Upper lobe of left lung (tissue), 6 donors: Measurements from ENCODE around the gene CLEC16A. TPM values are rescaled to one million over a fixed set of nuclear protein-coding genes. Genes with fewer than 3 reads are reported as not detected.

Experiments used
- ATAC-seq, 2 donors: fragments of 200-7000 bp; cut with Tn5 transposase; one replicate each; pipeline ENCODE4 v1.9.1; 2022; ENCODE audit warnings: mild to moderate bottlenecking in 2 of 2, moderate library complexity in 2 of 2; ENCODE audit not compliant: low FRiP score in 2 of 2
- DNase-seq, 2 donors: peaks; one replicate each; pipeline ENCODE4 v3.0.0-alpha.2; 2019 to 2020
- H3K27ac ChIP-seq, 4 donors: fragments of 200-600 bp; sonication (generic); one replicate each; pipeline ENCODE4 v1.5.1; 2016 to 2019
- H3K27me3 ChIP-seq, 4 donors: fragments of 200-600 bp; sonication (generic); one replicate each; pipeline ENCODE4 v1.5.1; 2017 to 2019
- H3K36me3 ChIP-seq, 4 donors: fragments of 200-600 bp; sonication (generic); one replicate each; pipeline ENCODE4 v1.5.1; 2016 to 2019
- H3K4me1 ChIP-seq, 4 donors: fragments of 200-600 bp; sonication (generic); one replicate each; pipeline ENCODE4 v1.5.1; 2018 to 2019
- H3K4me3 ChIP-seq, 4 donors: fragments of 200-600 bp; sonication (generic); one replicate each; pipeline ENCODE4 v1.5.1; 2017 to 2019; ENCODE audit warnings: mild to moderate bottlenecking in 2 of 4, moderate library complexity in 1 of 4
- H3K9me3 ChIP-seq, 4 donors: fragments of 200-600 bp; sonication (generic); one replicate each; pipeline ENCODE4 v1.5.1; 2018 to 2019
- CTCF ChIP-seq, 6 experiments: fragments of 450-650 bp in 4 of 6; fragments of 200-600 bp in 2 of 6; sonication (generic) in 2 of 6; IDR thresholded peaks; one replicate each; pipeline ENCODE4 v1.5.1; 2016 to 2019; ENCODE audit warnings: antibody characterized with exemption in 6 of 6
- EP300 ChIP-seq, 4 donors: sonication (generic); formaldehyde crosslinking; IDR thresholded peaks; one replicate each; pipeline ENCODE4 v1.5.1; 2017; ENCODE audit warnings: antibody characterized with exemption in 4 of 4, control low read depth in 2 of 4
- POLR2A ChIP-seq, 4 donors: fragments of 450-650 bp; IDR thresholded peaks; one replicate each; pipeline ENCODE4 v1.5.1; 2016 to 2017; ENCODE audit warnings: antibody characterized with exemption in 4 of 4, mild to moderate bottlenecking in 2 of 4
- POLR2AphosphoS5 ChIP-seq, 2 donors: sonication (generic); formaldehyde crosslinking; IDR thresholded peaks; one replicate each; pipeline ENCODE4 v1.5.1; 2017; ENCODE audit warnings: antibody characterized with exemption in 2 of 2
- WGBS, 2 donors: methylation state at CpG; one replicate each; pipeline ENCODE4 v1.1.5; 2017 to 2018; 5-methylcytosine and 5-hydroxymethylcytosine counted together
- total RNA-seq, 6 donors: library from RNA; depleted of rRNA in 4 of 6; stranded (reverse); fragments of >200 nt in 4 of 6; gene quantifications; one replicate each; pipeline versions ENCODE4 v1.1.0 to v1.2.1, GENCODE V29; 2016 to 2021
- donor health status: DM: no; HTN: no; CAD: no; lungs with moderate emphysema.
- donor health status: DM: no; HTN: yes; CAD: no; lungs with severe emphysema.

Gene CLEC16A
- total RNA-seq, 6 donors from 2014 or later: 33.3 to 85.9 (median 46.4) TPM

GRCh38 chr16:11129378-11129781 lies 185.0 kb downstream of the CLEC16A start:
- no peak for TF ChIP-seq EP300 (IDR thresholded peaks at IDR 0.05)
- no peak for TF ChIP-seq CTCF (IDR thresholded peaks at IDR 0.05)
- no peak for TF ChIP-seq POLR2AphosphoS5 (IDR thresholded peaks at IDR 0.05)
- no peak for TF ChIP-seq POLR2A (IDR thresholded peaks at IDR 0.05)
- no peak for ATAC-seq
- Histone ChIP-seq H3K27me3 (no peaks in the 10 kb centered on the region), H3K27ac (peak overlapping the region in 1 of 4 donors; percentile 65), H3K4me3 (no peak overlapping the region), H3K4me1 (peaks cover 34 to 40% (median 36%) of the 10 kb centered on the region in 4 donors), H3K36me3 (peaks cover 6 to 26% (median 19%) of the 10 kb centered on the region in 4 donors), H3K9me3 (no peaks in the 10 kb centered on the region)
- WGBS, 2 donors: 69 to 89% methylated on average over 4 of the region's 4 CpGs
- no peak for DNase-seq

- DNase-seq (no peak), ATAC-seq (no peak)
- peaks cover under 1 to 12% (median 6%) of the 10 kb centered on the region in 4 donors for H3K36me3 ChIP-seq
- 86 to 92% methylated on average over 4 to 6 of the region's 8 CpGs for WGBS, 2 donors
- TF ChIP-seq EP300 (IDR thresholded peaks at IDR 0.05): no peak
- TF ChIP-seq POLR2AphosphoS5 (IDR thresholded peaks at IDR 0.05): no peak
- no peak for TF ChIP-seq POLR2A (IDR thresholded peaks at IDR 0.05)
- no peak for TF ChIP-seq CTCF (IDR thresholded peaks at IDR 0.05)
- H3K27me3 ChIP-seq: no peaks in the 10 kb centered on the region
- H3K9me3 ChIP-seq: no peaks in the 10 kb centered on the region
- H3K4me1 ChIP-seq: peaks cover 38 to 54% (median 50%) of the 10 kb centered on the region in 4 donors
- no peak overlapping the region for H3K4me3 ChIP-seq
- H3K27ac ChIP-seq: peak overlapping the region in 2 of 4 donors; percentile 23 to 58
Observed at GRCh38 chr16:11130978-11131665, 186.8 kb downstream of the CLEC16A start.

- Histone ChIP-seq H3K36me3 (peaks cover 0 to 6% (median 3%) of the 10 kb centered on the region in 4 donors), H3K4me3 (no peak overlapping the region), H3K4me1 (peaks cover 35 to 59% (median 50%) of the 10 kb centered on the region in 4 donors), H3K27me3 (no peaks in the 10 kb centered on the region), H3K9me3 (no peaks in the 10 kb centered on the region), H3K27ac (peak overlapping the region in 2 of 4 donors; percentile 23 to 58)
- no peak for DNase-seq
- no peak for ATAC-seq
- TF ChIP-seq POLR2AphosphoS5 (IDR thresholded peaks at IDR 0.05) (no peak), POLR2A (IDR thresholded peaks at IDR 0.05) (no peak), EP300 (IDR thresholded peaks at IDR 0.05) (no peak), CTCF (IDR thresholded peaks at IDR 0.05) (no peak)
- 84 to 86% methylated on average over 7 of the region's 7 CpGs for WGBS, 2 donors
Observed at GRCh38 chr16:11131706-11132105, 187.3 kb downstream of the CLEC16A start.

- TF ChIP-seq POLR2AphosphoS5 (IDR thresholded peaks at IDR 0.05): peak; percentile 41 to 61
- peak in 1 of 4 donors; percentile 48 for TF ChIP-seq EP300 (IDR thresholded peaks at IDR 0.05)
- no peak for TF ChIP-seq POLR2A (IDR thresholded peaks at IDR 0.05)
- no peak for TF ChIP-seq CTCF (IDR thresholded peaks at IDR 0.05)
- peak overlapping the region; percentile 11 to 75 (median 52) for H3K27ac ChIP-seq
- 33 to 57% methylated on average over 12 of the region's 12 CpGs for WGBS, 2 donors
Observed at GRCh38 chr16:11133344-11133943, 189.1 kb downstream of the CLEC16A start.

More at GRCh38 chr16:11133344-11133943, 189.1 kb downstream of the CLEC16A start:
- peak in 1 of 2 donors; percentile 89 for DNase-seq
- no peaks in the 10 kb centered on the region for H3K9me3 ChIP-seq
- H3K4me1 ChIP-seq: peaks cover 34 to 57% (median 49%) of the 10 kb centered on the region in 4 donors
- H3K36me3 ChIP-seq: peaks cover 0 to 6% (median 2%) of the 10 kb centered on the region in 4 donors
- no peak overlapping the region for H3K4me3 ChIP-seq
- ATAC-seq: peak; percentile 78 to 86
- H3K27me3 ChIP-seq: no peaks in the 10 kb centered on the region
